IMR-90 (cell line): Measurements from ENCODE around the gene SPAG16.

ENCODE experiments used
- MXI1 ChIP-seq: IDR thresholded peaks from 2 replicates; pipeline ENCODE4 v1.6.1; 2012; ENCODE audit warnings: low read depth, mild to moderate bottlenecking, low read length, moderate library complexity, borderline replicate concordance
- USF2 ChIP-seq: fragments of 150-350 bp; IDR thresholded peaks from 2 replicates; pipeline ENCODE4 v1.6.1; 2017; ENCODE audit warnings: mild to moderate bottlenecking, antibody characterized with exemption, low read length, low read depth

DNA sequence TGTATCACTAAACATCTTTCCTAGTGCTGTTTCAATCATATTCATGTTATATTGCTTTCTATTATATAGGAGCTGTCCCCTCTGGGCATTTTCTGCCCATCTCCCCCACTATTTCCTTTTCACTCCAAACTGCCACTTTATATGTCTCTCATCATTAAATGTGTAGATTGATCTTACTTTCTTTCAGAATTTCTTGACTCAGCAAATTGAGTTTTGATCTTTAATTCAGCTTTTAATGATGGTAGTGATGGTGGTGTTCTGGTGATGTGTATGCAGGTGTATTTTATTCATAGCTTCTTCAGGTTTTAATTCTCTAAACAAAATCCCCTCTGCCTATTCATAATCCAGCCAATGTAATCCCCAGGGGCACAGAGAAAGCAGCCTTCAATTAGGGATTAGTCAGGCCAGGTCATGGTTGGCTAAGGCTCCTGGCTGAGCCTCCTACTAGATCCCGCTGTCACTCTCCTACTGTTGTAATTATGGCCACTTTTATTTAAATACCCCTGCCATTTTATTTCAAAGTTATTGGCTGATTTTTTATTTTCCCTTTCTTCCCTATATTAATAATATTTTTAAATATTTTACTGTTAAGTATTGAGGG, 325.4 kb downstream of the SPAG16 start:
- no peak for TF ChIP-seq USF2
- TF ChIP-seq MXI1 = no peak
